ENCODE measurements around the gene CDK15.
"Not testable (repeated sequence)": the region's sequence is repeated elsewhere in the genome, so short reads cannot be mapped to it uniquely, and the experiment has no call there.

The CDK15 gene

DNA sequence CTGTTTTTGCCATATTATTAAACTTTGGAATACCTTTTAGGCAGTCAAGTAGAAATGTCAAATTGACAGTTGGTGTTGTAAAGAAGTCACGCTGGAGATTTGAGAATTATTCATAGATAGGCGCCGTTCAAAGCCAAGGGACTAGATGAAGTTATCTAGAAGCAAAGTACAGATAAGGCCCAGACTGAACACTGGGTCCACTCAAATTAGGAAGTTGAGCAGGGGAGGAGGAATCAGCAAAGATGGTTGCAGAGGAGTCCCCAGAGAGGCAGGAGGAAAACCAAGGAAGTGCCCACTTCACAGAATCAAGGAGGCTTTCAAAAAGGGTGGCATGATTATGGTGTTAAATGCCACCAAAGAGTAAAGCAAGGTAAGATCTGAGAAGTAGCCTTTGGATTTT lies 16.0 kb upstream of the CDK15 start:
- no peak for DNase-seq (ENCODE audit: low read depth)

DNA sequence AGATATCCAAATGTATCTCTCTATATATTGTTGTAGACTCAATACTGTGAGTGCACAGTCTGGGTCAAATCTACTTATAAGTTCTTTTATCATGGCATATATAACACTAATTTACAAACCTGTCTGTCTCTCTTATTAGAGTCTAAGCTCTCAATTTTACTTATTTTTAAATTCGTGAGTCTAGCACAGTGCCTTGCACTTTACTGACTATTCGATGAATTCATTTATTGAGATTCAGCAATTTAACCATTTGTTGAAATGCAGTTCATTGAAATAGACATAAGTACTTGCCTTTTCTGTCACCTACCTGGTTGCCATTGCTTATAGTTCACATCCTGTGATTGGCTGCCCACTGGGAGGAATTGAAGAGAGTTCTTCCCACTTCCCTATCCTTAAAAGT lies 15.3 kb upstream of the CDK15 start:
- no peak for DNase-seq (ENCODE audit: low read depth)

DNA sequence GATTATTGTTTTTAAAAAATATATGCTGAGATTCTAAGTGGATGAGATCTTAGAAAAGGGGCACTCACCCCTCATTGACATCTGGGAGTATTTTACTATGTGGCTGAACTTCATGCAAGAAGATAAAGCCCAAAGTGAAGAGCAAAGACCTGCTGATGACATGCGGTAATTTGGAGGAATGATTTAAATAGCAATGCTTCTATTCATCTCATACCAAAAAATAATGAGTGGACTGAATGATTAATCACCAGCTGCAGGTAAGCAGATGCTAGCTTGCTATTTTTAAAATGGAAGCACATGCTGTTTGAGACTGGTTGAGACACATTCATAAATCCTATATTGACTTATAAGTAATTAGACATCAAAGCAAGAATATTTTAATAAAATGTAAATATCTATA lies 12.7 kb upstream of the CDK15 start:
- no peak for DNase-seq (ENCODE audit: low read depth)

DNA sequence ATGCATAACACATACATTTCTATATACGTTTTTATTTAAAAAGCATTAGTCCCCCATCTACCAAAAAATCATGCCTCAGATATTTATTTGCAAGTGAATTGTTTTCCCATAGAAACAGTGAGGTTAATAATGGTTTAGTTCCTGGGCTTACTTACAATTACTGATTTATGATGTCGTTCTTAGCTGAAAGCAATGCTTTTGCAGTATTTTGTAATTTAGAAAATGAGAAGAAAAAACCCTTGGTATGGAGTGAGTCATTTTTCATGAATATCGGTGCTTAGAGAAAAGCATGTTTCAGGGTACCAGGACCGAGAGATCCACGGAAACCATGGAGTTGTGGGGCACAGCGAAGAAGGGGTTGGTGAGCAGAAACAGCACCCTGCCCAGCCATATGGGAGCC lies 12.0 kb upstream of the CDK15 start:
- DNase-seq (ENCODE audit: low read depth): no peak

DNA sequence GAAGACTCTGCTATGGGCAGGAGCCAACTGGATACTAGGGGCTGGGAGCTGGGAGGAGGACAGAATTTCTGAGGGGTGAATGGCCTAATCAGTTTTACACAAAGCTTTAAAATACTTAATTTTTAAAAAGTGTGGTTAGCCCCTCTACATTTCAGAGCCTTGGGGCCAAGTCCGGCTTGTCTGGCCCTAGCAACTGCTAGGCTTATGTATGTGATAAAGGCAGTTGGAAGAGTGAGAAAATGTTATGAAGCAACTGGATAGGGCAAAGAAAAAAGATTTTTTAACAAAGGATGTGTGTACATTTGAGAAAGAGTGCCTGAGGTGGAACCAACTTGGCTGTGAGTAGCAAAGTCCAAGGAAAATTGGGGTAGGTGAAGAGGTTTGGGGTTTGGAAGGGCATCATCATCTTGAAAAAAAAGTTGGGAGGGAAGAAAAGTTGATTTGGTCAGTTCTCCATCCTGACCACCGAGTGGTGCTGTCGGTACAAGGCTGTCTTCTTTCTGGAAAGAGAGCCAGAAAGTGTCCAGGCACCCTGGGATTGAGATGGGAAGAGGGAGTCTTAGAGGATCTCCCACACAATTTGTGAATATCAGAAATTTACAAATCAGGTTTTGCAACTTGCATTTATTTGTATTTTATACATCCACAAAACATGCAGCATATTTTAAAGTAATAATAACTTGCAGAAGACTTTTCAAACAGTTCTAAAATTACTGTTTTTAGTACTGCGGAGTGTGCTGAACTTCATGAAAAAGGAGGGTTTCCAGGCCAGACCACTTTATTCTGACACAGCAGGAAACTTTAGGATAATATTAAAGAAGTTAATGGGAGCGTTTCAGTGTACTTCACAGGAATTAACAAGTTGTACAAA lies 10.5 kb upstream of the CDK15 start:
- DNase-seq (ENCODE audit: low read depth): no peak

DNA sequence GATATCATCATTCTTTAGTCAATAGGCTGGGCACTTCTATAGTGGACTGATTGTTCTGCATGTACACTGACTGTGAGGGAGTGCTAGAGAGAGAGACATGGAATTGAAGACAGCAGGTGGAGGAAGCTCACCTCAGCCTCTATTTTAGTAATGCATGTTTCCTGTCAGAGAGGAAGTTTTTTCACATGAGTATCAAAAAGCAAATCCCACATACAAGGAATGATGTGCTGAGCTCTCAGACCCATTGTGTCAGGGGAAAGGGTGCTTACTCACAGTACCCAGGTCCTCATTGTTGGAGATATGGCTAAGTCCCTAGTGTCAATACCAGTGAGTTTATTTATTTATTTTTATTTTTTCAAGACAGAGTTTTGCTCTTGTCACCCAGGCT lies 9.9 kb upstream of the CDK15 start:
- DNase-seq (ENCODE audit: low read depth): no peak

DNA sequence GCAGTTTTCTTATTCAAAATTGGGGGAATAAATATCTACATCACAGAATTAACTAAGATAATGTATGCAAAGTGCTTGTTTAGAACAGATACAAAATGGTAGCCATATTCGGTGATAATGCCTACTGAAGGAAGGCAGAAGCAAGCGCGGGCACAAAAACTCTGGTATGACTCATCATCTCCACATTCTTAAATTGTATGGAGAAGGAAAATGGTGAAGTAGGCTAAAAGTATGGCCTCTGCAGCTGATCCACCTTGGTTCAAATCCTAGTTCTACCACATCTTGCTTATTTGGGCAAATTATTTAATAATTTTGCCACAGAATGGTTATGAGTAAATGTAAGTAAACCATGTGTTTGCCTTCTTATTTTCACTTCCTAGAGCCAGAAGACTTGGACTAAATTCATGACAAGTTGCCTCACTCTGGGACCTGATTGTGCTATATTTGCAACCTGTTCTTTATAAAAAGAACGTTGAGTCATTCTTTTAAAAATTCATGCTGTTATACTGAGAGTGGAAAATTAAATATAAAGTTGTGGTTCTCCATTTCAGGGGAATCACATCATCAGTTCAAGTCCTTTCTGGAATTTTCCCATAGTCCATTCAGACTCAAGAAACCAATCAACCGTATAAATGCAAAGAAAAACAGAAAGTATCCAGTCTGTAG lies 9.0 kb upstream of the CDK15 start:
- no peak for DNase-seq (ENCODE audit: low read depth)

DNA sequence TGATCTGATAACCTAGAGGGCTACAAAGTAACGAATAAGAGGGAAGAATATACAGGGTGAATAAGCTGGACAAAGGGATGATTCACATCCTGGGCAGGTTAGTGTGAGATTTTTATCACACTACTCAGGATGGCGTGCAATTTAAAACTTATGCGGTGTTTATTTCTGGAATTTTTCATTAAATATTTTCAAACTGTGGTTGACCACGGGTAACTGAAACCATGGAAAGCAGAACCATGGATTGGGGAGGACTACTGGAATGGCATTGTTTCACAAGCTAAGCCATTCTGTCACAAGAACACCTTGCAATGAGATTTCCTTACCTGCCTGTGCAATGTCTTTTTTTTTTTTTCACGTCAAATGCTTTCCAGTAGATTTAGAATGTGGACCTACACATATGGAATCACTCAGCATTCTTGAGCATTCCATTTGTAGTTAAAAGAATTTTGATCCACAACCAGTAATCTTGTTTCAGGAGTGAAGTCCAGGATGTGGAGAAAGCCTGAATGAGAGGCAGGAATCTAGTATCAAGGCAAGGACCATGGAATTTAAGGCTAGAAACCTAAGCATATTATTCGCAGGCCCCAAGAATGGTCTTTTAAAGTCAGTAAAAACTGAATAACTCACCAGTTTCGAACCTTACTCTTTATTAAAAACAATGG lies 8.0 kb upstream of the CDK15 start:
- no peak for DNase-seq (ENCODE audit: low read depth)

DNA sequence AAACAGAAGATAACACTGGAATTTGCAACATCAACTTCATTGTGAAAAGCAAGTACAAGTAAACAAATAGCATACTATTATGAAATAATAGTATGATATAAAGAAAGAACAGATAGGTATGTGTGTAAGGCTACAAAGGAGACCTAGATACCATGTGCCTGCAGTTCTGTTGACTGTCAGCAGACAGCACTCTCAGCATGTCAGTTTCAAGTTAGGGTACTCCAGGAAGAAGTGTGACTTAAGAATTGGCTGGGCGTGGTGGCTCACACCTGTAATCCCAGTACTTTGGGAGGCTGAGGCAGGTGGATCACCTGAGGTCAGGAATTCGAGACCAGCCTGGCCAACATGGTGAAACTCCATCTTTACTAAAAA lies 7.4 kb upstream of the CDK15 start:
- not testable (repeated sequence) for DNase-seq (ENCODE audit: low read depth)

DNA sequence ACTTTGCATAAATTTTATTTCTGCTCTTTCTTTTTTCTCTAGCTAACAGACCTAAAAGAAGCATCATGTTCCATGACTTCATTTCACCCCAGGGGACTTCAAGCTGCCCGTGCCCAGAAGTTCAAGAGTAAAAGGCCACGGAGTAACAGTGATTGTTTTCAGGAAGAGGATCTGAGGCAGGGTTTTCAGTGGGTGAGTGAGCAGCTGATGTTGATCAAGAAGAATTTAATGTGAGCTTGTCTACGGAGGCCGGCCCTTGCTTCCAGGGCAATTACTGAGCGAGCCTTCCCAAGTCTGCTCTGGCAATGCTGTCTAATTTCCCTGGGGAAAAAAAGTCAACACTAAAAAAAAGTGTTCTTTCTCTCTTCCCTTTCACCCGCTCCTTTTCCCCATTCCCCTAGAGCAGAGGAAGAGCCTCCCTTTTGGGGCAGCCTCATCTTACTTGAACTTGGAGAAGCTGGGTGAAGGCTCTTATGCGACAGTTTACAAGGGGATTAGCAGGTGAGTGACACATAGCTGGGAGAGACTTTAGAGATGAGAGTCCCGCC lies 1.2 kb downstream of the CDK15 start:
- peak; percentile 93 for DNase-seq (ENCODE audit: low read depth)

DNA sequence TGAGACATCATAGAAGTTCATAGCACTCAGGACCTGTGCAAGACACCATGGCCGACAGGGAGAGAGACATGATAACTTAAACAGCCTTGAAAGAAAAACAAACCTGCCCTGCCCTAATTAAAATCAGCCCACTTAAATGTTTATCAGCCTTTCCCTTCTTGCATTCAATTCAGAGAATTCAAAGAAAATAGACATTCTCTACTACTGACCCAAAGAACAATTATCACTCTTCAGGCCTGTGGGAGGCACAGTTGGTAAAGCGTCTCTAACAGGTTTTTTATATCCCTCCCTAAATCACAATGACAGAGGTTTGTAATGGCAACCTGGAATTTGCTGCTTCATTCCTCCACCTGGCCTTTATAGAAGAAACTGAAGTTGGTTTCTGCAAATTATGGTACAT lies 1.7 kb downstream of the CDK15 start:
- DNase-seq (ENCODE audit: low read depth): no peak

DNA sequence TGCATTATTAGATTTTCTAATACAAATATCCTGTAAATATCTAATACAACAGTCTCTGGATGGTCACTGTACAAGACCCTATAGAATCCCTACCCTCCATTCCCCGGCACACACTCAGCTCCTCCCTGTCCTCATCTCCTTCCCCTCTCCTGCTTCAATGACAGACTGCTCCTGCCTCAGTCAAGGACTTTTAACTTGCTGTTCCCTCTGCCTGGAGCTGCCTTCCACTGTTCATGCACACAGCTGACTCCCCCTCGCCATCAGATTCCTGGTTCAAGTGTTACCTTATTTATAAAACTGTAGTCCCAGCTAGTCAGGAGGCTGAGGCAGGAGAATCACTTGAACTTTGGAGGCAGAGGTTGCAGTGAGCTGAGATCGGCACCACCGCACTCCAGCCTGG lies 3.3 kb downstream of the CDK15 start:
- DNase-seq (ENCODE audit: low read depth): no peak

DNA sequence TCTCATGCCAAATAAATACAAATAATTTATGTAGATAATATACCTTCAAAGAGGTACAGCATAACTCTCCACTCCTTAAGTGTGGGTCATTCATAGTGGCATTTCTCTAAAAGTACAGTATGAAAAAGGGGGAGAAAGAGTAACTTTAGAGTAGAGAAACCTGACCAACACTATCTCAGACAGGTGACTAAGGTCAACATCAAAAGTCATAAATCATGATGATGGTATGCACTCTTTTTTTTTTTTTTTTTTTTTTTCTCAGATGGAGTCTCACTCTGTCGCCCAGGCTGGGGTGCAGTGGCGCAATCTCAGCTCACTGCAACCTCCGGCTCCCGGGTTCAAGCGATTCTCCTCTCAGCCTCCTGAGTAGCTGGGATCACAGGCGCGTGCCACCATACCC lies 4.3 kb downstream of the CDK15 start:
- not testable (repeated sequence) for DNase-seq (ENCODE audit: low read depth)

DNA sequence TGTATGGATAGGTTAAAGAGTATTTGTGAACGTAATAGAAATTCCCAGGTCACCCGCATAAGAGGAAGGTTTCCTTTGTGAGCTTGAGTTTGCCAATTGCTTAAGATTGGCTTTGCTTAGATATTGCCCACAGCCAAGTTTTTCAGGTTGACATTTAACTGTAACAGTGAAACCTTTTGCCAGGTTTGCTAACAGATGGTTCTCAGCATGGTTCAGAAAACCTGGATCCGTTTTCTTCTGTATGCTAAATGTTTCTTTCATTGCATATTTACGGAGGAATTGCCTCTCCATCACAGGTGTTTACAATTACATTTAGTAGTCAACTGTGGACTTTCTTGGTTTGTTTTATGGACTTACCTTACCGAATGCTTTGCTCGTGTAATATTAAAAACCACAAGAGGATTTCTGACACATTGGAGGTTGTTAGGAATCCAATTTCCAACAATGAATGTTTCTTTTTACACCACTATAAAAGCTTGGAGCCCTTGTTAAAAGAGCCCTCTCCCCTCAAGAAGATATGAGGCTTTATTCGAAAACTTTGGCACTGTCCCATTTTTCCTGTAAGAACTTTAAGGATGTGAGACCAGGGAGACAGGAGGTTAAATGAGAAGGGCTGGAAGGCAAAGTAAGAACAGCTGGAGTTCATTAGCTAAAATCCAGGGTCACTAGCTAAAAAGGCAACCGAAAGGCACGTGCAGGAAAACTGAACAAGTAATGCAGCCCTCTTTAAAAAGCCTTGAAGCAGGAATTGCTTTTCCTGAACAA lies 7.8 kb downstream of the CDK15 start:
- no peak for DNase-seq (ENCODE audit: low read depth)

DNA sequence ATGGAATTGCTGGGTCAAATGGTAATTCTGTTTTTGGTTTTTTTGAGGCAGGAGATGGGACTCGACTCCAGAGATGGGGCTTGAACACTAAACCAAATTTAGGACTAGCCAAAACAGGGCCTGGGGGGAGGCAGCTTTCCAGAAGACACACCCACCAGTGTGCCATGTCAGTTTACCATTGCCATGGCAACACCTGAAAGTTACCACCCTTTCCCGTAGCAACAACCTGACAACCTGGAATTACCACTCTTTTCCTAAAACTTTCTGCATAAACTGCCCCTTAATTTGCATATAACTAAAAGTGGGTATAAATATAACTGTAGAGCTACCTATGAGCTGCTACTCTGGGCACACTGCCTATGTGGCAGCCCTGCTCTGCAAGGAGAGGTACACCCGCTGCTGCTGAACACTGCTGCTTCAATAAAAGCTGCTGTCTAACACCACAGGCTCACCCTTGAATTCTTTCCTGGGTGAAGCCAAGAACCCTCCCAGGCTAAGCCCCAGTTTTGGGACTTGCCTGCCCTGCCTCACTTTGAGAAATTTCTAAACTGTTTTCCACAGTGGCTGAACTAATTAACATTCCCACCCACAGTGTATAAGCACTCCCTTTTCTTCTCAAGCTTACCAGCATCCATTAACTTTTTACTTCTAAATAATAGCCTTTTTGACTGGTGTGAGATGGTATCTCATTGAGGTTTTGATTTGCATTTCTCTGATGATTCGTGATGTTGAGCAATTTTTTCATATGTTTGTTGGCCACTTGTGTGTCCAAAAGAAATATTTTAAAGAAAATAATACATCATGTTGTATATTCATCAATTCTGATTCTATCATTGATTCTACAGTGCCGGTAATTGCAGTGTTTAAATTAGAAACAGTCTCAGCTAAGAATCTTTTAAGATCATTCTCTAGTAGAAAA lies 10.6 kb downstream of the CDK15 start:
- no peak for DNase-seq (ENCODE audit: low read depth)

DNA sequence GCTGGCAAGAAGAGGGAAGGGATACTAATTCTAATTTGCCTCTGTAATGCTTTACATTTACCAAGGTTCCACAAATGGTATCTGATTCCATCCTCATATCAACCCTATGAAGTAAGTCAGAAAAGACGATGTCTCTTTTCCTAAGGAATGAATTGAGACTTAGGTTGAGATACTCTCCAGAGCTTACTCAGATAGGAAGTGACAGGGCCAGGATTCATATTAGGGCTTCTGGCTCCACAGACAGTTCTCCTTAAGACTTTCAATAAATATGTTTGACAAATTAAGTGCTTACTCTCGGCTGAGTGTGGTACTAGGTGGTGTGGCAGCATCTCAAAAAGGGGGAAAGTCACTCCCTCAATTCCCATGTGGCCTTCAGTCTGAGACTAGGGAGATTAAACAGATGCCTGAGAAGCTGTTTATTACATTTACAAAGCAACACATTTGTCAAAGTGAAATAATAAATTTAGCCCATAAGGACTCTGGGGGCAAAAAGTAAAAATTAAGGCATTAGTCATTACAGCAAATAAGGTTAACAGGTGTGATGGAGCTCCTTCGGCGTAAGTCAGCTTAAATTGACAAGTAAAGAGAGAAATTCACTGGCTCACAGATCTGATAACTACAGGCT lies 14.2 kb downstream of the CDK15 start:
- DNase-seq (ENCODE audit: low read depth): no peak

DNA sequence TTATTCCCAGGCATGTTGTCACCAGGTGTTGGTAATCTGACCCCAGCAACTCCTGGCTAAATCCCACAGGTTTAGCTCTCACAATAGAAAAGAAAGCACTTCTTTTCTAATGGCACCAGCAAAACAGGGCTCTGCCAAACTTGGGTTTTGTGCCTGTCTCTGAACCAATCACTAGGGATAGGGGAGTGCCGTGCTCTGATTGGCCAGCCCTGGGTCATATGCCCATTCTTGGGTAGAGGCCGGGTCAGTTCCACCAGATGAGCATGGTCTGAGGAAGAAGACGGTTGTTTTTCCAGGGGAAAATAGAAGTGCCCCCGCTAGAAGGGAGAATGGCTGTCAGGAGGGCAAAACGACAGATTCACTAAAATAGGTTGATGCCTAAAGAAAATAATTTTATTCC lies 14.7 kb downstream of the CDK15 start:
- DNase-seq (ENCODE audit: low read depth): no peak

DNA sequence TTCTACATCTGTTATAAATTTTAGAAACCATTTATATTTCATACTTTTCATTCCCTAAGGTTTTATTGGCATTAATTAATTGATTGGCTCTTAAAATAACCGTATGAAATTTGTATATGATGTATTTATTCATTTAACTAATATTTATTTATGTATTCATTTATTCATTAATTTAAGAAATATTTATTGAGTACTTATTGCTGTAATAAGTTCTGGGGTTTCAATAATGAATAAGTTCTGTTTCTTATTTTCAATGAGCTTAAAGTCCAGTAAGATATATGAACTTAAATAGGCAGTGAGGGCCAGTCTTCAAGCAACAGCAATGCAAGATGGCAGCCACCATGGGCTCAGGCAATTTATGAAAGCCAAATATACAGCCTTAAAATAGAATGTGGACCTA lies 17.9 kb downstream of the CDK15 start:
- no peak for DNase-seq (ENCODE audit: low read depth)

DNA sequence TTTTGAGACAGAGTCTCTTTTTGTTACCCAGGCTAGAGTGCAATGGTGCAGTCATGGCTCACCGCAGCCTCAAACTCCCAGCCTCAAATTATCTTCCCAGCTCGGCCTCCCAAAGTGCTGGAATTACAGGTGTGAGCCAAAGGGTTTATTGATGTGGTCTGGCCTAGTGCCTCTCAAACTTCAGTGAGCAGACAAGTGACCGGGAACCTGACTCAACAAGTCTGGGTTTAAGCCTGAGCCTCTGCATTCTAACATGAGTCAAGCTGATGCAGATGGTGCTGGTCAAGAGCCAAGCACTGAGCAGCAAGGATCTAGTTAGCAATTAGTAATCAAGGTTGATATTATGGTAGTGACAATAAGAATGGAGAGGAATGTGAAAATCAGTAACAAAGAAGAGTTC lies 21.3 kb downstream of the CDK15 start:
- DNase-seq (ENCODE audit: low read depth): no peak

DNA sequence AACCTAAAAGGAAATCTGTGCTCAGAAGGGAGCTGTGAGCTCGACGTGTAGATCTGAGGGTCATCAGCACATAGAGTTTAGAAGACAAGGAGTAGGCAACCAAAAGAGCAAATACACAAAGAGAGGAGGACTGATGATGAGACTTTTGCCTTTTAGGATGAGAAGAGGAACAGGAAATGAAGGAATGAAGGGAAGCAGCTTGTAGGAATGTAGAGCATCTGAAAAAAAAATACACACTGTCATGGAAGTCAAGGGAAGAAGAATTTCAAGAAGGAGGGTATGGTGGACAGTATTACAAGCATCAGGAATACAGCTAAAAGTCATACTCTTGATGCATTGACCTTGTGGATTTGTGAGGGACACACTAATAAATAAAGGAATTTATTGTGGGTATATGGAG lies 21.9 kb downstream of the CDK15 start:
- no peak for DNase-seq (ENCODE audit: low read depth)

DNA sequence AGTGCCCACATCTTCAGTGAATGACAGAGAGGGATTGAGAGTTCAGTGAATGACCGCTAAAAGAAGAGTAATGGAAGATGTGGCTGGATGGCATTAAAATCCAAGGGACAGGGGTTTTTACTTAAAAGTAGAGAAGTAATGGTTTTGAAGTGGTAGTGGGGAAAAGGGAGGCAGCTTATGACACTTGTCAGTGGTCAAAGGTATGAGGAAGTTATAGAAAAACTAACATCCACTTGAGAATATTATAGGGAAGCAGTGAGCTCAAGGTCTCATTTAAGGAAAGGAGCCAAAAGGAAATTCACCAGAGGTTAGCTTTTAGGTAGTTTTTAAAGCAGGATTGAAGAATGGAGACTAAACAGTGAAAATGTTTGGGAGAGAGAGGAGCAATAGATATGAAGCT lies 24.3 kb downstream of the CDK15 start:
- DNase-seq (ENCODE audit: low read depth): no peak
